Measurements from ENCODE around the gene NCF2. TPM values are rescaled to one million over a fixed set of nuclear protein-coding genes. Genes with fewer than 3 reads are reported as not detected.
A peak's percentile ranks its signal among the peaks of the same experiment; 100 is the strongest.

Gene NCF2
- total and polyA plus RNA-seq, 2 donors (not counting 1 experiment from before 2014, with no cell fraction given) = 9.9 to 10.5 TPM

- TF ChIP-seq EZH2 (IDR thresholded peaks at IDR 0.05; ENCODE audit: borderline replicate concordance, insufficient read depth, low read depth, low read length, poor library complexity, severe bottlenecking) (no peak), CTCF (IDR thresholded peaks at IDR 0.05) (no peak)
- H3K9ac ChIP-seq (ENCODE audit: low read length) = peak overlapping the region; percentile 34
- H3K4me2 ChIP-seq (replicated peaks; ENCODE audit: low read depth, low read length, poor library complexity, severe bottlenecking) = peak overlapping the region; percentile 73
- CTCF ChIA-PET = interaction anchor here (0.6 to 2.8 kb wide), 10 partner anchors 10 to 580 kb away, joined by 3 to 26 read pairs (median 4); no protein-coding TSS in a partner anchor
- peaks cover 13% of the 10 kb centered on the region for H3K79me2 ChIP-seq (ENCODE audit: control insufficient read depth, insufficient read depth, low read length)
- H3K36me3 ChIP-seq (replicated peaks in 1 of 2; ENCODE audit: control extremely low read depth in 1 of 2, control insufficient read depth in 1 of 2, extremely low read depth in 1 of 2, insufficient read depth in 2 of 2, low read length in 1 of 2) = peaks cover 0 to 8% of the 10 kb centered on the region in 2 experiments
- peak overlapping the region; percentile 91 to 93 for H3K27ac ChIP-seq (ENCODE audit: low read length in 2 of 2)
- peak overlapping the region; percentile 44 for H2AFZ ChIP-seq (ENCODE audit: insufficient read depth, low read depth, low read length, poor library complexity, severe bottlenecking)
- peaks cover 63 to 67% of the 10 kb centered on the region in 2 donors for H3K4me1 ChIP-seq (ENCODE audit: control insufficient read depth in 2 of 2, insufficient read depth in 2 of 2, low read length in 2 of 2)
- POLR2A ChIA-PET = interaction anchor here (1.0 to 1.9 kb wide), 4 partner anchors 9 to 119 kb away, joined by 3 to 12 read pairs (median 4); partner anchors contain the start of gene ARPC5
- no peaks in the 10 kb centered on the region for H4K20me1 ChIP-seq (ENCODE audit: control insufficient read depth, insufficient read depth, low read length, poor library complexity, severe bottlenecking)
- H3K27ac Mint-ChIP-seq = peak overlapping the region; percentile 95
- peaks cover 61% of the 10 kb centered on the region for H3K4me1 Mint-ChIP-seq
- peak; percentile 28 for ATAC-seq (ENCODE audit: low read depth)
- no peaks in the 10 kb centered on the region for H3K9me3 ChIP-seq (ENCODE audit: control extremely low read depth in 1 of 3, control insufficient read depth in 2 of 3, insufficient read depth in 1 of 3, low read length in 2 of 3)
- no peak for DNase-seq
- intact Hi-C loops (cut with micrococcal nuclease) = loop anchor here (1.0 to 5.0 kb wide), 8 partner anchors 10 to 1727 kb away; partner anchors contain the start of genes ARPC5 and IVNS1ABP
- WGBS (ENCODE audit: insufficient coverage) = 58% methylated on average over 3 of the region's 4 CpGs
- no peaks in the 10 kb centered on the region for H3K27me3 Mint-ChIP-seq
- peak overlapping the region; percentile 37 for H3K4me3 Mint-ChIP-seq
- H3K27me3 ChIP-seq (replicated peaks in 1 of 4; ENCODE audit: control extremely low read depth in 1 of 4, control insufficient read depth in 3 of 4, insufficient read depth in 4 of 4, low read length in 3 of 4) = no peaks in the 10 kb centered on the region
- H3K9me3 Mint-ChIP-seq (ENCODE audit: insufficient read depth) = peaks cover 2% of the 10 kb centered on the region
- H3K4me3 ChIP-seq (ENCODE audit: control extremely low read depth in 1 of 5, extremely low read depth in 1 of 5, insufficient read depth in 1 of 5, low read depth in 2 of 5, low read length in 4 of 5) = peak overlapping the region; percentile 20 to 81 (median 42)
Observed at GRCh38 chr1:183589874-183590243, 400 bp downstream of the NCF2 start.

- intact Hi-C loops (cut with micrococcal nuclease) = no loop called here
- H3K4me1 ChIP-seq (ENCODE audit: control insufficient read depth in 2 of 2, insufficient read depth in 2 of 2, low read length in 2 of 2) = peaks cover 64 to 67% of the 10 kb centered on the region in 2 donors
- POLR2A ChIA-PET = interaction anchor here (1.4 to 1.9 kb wide), 3 partner anchors 9 to 119 kb away, joined by 3 to 12 read pairs (median 4); no protein-coding TSS in a partner anchor
- peak overlapping the region; percentile 95 for H3K27ac Mint-ChIP-seq
- H3K4me1 Mint-ChIP-seq = peaks cover 64% of the 10 kb centered on the region
- H3K9me3 ChIP-seq (ENCODE audit: control extremely low read depth in 1 of 3, control insufficient read depth in 2 of 3, insufficient read depth in 1 of 3, low read length in 2 of 3) = no peaks in the 10 kb centered on the region
- peak overlapping the region; percentile 91 to 93 for H3K27ac ChIP-seq (ENCODE audit: low read length in 2 of 2)
- H3K4me3 Mint-ChIP-seq = peak overlapping the region; percentile 37
- H3K79me2 ChIP-seq (ENCODE audit: control insufficient read depth, insufficient read depth, low read length) = peaks cover 15% of the 10 kb centered on the region
- H3K9me3 Mint-ChIP-seq (ENCODE audit: insufficient read depth) = peaks cover 2% of the 10 kb centered on the region
- H3K9ac ChIP-seq (ENCODE audit: low read length) = peak overlapping the region; percentile 34
- no peaks in the 10 kb centered on the region for H4K20me1 ChIP-seq (ENCODE audit: control insufficient read depth, insufficient read depth, low read length, poor library complexity, severe bottlenecking)
- H3K36me3 ChIP-seq (replicated peaks in 1 of 2; ENCODE audit: control extremely low read depth in 1 of 2, control insufficient read depth in 1 of 2, extremely low read depth in 1 of 2, insufficient read depth in 2 of 2, low read length in 1 of 2) = peaks cover 0 to 8% of the 10 kb centered on the region in 2 experiments
- DNase-seq (no peak), ATAC-seq (ENCODE audit: low read depth) (no peak)
- H3K27me3 ChIP-seq (replicated peaks in 1 of 4; ENCODE audit: control extremely low read depth in 1 of 4, control insufficient read depth in 3 of 4, insufficient read depth in 4 of 4, low read length in 3 of 4) = no peaks in the 10 kb centered on the region
- peak overlapping the region in 3 of 5 experiments; percentile 42 to 81 (median 46) for H3K4me3 ChIP-seq (ENCODE audit: control extremely low read depth in 1 of 5, extremely low read depth in 1 of 5, insufficient read depth in 1 of 5, low read depth in 2 of 5, low read length in 4 of 5)
- H3K4me2 ChIP-seq (replicated peaks; ENCODE audit: low read depth, low read length, poor library complexity, severe bottlenecking) = peak overlapping the region; percentile 73
- TF ChIP-seq CTCF (IDR thresholded peaks at IDR 0.05) (no peak), EZH2 (IDR thresholded peaks at IDR 0.05; ENCODE audit: borderline replicate concordance, insufficient read depth, low read depth, low read length, poor library complexity, severe bottlenecking) (no peak)
- 75% methylated on average over 1 of the region's 5 CpGs for WGBS (ENCODE audit: insufficient coverage)
- CTCF ChIA-PET = interaction anchor here (1.0 to 2.8 kb wide), 5 partner anchors 10 to 326 kb away, joined by 4 to 26 read pairs (median 7); no protein-coding TSS in a partner anchor
- no peaks in the 10 kb centered on the region for H3K27me3 Mint-ChIP-seq
- peak overlapping the region; percentile 44 for H2AFZ ChIP-seq (ENCODE audit: insufficient read depth, low read depth, low read length, poor library complexity, severe bottlenecking)
Observed at GRCh38 chr1:183589384-183589783, 875 bp downstream of the NCF2 start.

Data from B cell (primary cell).